HEK293 (cell line): Measurements from ENCODE around the gene SIGMAR1.

Source experiments
- BCL11A ChIP-seq: fragments of 450-650 bp; formaldehyde crosslinking; IDR thresholded peaks from 2 replicates; pipeline ENCODE4 v1.5.1; 2016; ENCODE audit warnings: low read depth, missing biosample characterization, missing genetic modification characterization
- OVOL3 ChIP-seq: fragments of 450-650 bp; formaldehyde crosslinking; IDR thresholded peaks from 2 replicates; pipeline ENCODE4 v1.5.1; 2016; ENCODE audit warnings: missing biosample characterization, missing genetic modification characterization
- PRDM2 ChIP-seq: fragments of 450-650 bp; formaldehyde crosslinking; IDR thresholded peaks from 2 replicates; pipeline ENCODE4 v1.5.1; 2016; ENCODE audit warnings: missing biosample characterization, missing genetic modification characterization, borderline replicate concordance
- SETDB1 ChIP-seq: IDR thresholded peaks from one replicate; pipeline ENCODE4 v1.6.1; 2017; ENCODE audit warnings: mild to moderate bottlenecking, low read length, moderate library complexity, mixed read lengths; ENCODE audit not compliant: insufficient read length
- ZBTB17 ChIP-seq: fragments of 450-650 bp; formaldehyde crosslinking; IDR thresholded peaks from 2 replicates; pipeline ENCODE4 v1.5.1; 2016; ENCODE audit warnings: missing biosample characterization, missing genetic modification characterization
- ZBTB8A ChIP-seq: fragments of 450-650 bp; formaldehyde crosslinking; IDR thresholded peaks from 2 replicates; pipeline ENCODE4 v1.5.1; 2016; ENCODE audit warnings: missing biosample characterization, missing genetic modification characterization
- ZIC2 ChIP-seq: fragments of 450-650 bp; formaldehyde crosslinking; IDR thresholded peaks from 2 replicates; pipeline ENCODE4 v1.5.1; 2016; ENCODE audit warnings: missing biosample characterization, missing genetic modification characterization
- ZNF121 ChIP-seq: fragments of 450-650 bp; formaldehyde crosslinking; IDR thresholded peaks from 2 replicates; pipeline ENCODE4 v1.5.1; 2016; ENCODE audit warnings: missing biosample characterization, missing genetic modification characterization
- ZNF16 ChIP-seq: fragments of 450-650 bp; formaldehyde crosslinking; IDR thresholded peaks from 2 replicates; pipeline ENCODE4 v1.5.1; 2016; ENCODE audit warnings: low read depth, missing biosample characterization, missing genetic modification characterization
- ZNF211 ChIP-seq: fragments of 450-650 bp; formaldehyde crosslinking; IDR thresholded peaks from 2 replicates; pipeline ENCODE4 v1.5.1; 2016; ENCODE audit warnings: low read depth, missing biosample characterization, missing genetic modification characterization
- ZNF214 ChIP-seq: fragments of 450-650 bp; formaldehyde crosslinking; IDR thresholded peaks from 2 replicates; pipeline ENCODE4 v1.5.1; 2017; ENCODE audit warnings: missing biosample characterization, mild to moderate bottlenecking, missing genetic modification characterization, borderline replicate concordance
- ZNF324 ChIP-seq: fragments of 450-650 bp; formaldehyde crosslinking; IDR thresholded peaks from 2 replicates; pipeline ENCODE4 v1.5.1; 2016; ENCODE audit warnings: missing biosample characterization, missing genetic modification characterization
- ZNF354C ChIP-seq: fragments of 450-650 bp; formaldehyde crosslinking; IDR thresholded peaks from 2 replicates; pipeline ENCODE4 v1.5.1; 2016; ENCODE audit warnings: missing biosample characterization, missing genetic modification characterization, low read depth, borderline replicate concordance
- ZNF433 ChIP-seq: fragments of 450-650 bp; formaldehyde crosslinking; IDR thresholded peaks from 2 replicates; pipeline ENCODE4 v1.5.1; 2016; ENCODE audit warnings: missing biosample characterization, missing genetic modification characterization, low read depth
- ZNF48 ChIP-seq: fragments of 450-650 bp; formaldehyde crosslinking; IDR thresholded peaks from 2 replicates; pipeline ENCODE4 v1.5.1; 2016; ENCODE audit warnings: missing biosample characterization, missing genetic modification characterization
- ZNF558 ChIP-seq: fragments of 450-650 bp; formaldehyde crosslinking; IDR thresholded peaks from 2 replicates; pipeline ENCODE4 v1.5.1; 2016; ENCODE audit warnings: missing biosample characterization, missing genetic modification characterization
- ZNF677 ChIP-seq: fragments of 450-650 bp; IDR thresholded peaks from 2 replicates; pipeline ENCODE4 v1.5.0; 2018; ENCODE audit warnings: missing biosample characterization, mild to moderate bottlenecking, missing genetic modification characterization, moderate library complexity
- ZNF701 ChIP-seq: fragments of 450-650 bp; formaldehyde crosslinking; IDR thresholded peaks from 2 replicates; pipeline ENCODE4 v1.5.1; 2016; ENCODE audit warnings: missing biosample characterization, missing genetic modification characterization
- ZSCAN23 ChIP-seq: fragments of 450-650 bp; formaldehyde crosslinking; IDR thresholded peaks from 2 replicates; pipeline ENCODE4 v1.5.1; 2016; ENCODE audit warnings: missing biosample characterization, missing genetic modification characterization
- TF ChIP-seq, protein P1 (sequence below): fragments of 450-650 bp; formaldehyde crosslinking; IDR thresholded peaks from 2 replicates; pipeline ENCODE4 v1.5.1; 2016; ENCODE audit warnings: missing biosample characterization, missing genetic modification characterization, borderline replicate concordance
- TF ChIP-seq, protein P2 (sequence below): fragments of 450-650 bp; formaldehyde crosslinking; IDR thresholded peaks from 2 replicates; pipeline ENCODE4 v1.5.1; 2017; ENCODE audit warnings: missing biosample characterization, missing genetic modification characterization
- TF ChIP-seq, protein P3 (sequence below): fragments of 450-650 bp; formaldehyde crosslinking; IDR thresholded peaks from 2 replicates; pipeline ENCODE4 v1.5.1; 2016; ENCODE audit warnings: missing biosample characterization, missing genetic modification characterization
- TF ChIP-seq, protein P4 (sequence below): fragments of 450-650 bp; formaldehyde crosslinking; IDR thresholded peaks from 2 replicates; pipeline ENCODE4 v1.5.1; 2016; ENCODE audit warnings: missing biosample characterization, missing genetic modification characterization

The SIGMAR1 gene

GRCh38 chr9:34611811-34612787 is 25.5 kb downstream of the SIGMAR1 start, which contains the start of gene RPP25L (continued):
- TF ChIP-seq, protein P1, sequence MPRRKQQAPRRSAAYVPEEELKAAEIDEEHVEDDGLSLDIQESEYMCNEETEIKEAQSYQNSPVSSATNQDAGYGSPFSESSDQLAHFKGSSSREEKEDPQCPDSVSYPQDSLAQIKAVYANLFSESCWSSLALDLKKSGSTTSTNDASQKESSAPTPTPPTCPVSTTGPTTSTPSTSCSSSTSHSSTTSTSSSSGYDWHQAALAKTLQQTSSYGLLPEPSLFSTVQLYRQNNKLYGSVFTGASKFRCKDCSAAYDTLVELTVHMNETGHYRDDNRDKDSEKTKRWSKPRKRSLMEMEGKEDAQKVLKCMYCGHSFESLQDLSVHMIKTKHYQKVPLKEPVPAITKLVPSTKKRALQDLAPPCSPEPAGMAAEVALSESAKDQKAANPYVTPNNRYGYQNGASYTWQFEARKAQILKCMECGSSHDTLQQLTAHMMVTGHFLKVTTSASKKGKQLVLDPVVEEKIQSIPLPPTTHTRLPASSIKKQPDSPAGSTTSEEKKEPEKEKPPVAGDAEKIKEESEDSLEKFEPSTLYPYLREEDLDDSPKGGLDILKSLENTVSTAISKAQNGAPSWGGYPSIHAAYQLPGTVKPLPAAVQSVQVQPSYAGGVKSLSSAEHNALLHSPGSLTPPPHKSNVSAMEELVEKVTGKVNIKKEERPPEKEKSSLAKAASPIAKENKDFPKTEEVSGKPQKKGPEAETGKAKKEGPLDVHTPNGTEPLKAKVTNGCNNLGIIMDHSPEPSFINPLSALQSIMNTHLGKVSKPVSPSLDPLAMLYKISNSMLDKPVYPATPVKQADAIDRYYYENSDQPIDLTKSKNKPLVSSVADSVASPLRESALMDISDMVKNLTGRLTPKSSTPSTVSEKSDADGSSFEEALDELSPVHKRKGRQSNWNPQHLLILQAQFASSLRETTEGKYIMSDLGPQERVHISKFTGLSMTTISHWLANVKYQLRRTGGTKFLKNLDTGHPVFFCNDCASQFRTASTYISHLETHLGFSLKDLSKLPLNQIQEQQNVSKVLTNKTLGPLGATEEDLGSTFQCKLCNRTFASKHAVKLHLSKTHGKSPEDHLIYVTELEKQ (tag by site-specific recombination) = no peak
- TF ChIP-seq ZNF558 (tag by site-specific recombination) = no peak
- no peak for TF ChIP-seq ZNF214 (tag by site-specific recombination)
- no peak for TF ChIP-seq ZNF16 (tag by site-specific recombination)
- TF ChIP-seq ZNF677 (tag by site-specific recombination) = no peak
- no peak for TF ChIP-seq PRDM2 (tag by site-specific recombination)
- no peak for TF ChIP-seq ZNF433 (tag by site-specific recombination)
- no peak for TF ChIP-seq ZNF701 (tag by site-specific recombination)
- no peak for TF ChIP-seq OVOL3 (tag by site-specific recombination)
- TF ChIP-seq BCL11A (tag by site-specific recombination) = 0 out of 2 replicates have a peak, but pooled peaks have one; percentile 21
- TF ChIP-seq, protein P2, sequence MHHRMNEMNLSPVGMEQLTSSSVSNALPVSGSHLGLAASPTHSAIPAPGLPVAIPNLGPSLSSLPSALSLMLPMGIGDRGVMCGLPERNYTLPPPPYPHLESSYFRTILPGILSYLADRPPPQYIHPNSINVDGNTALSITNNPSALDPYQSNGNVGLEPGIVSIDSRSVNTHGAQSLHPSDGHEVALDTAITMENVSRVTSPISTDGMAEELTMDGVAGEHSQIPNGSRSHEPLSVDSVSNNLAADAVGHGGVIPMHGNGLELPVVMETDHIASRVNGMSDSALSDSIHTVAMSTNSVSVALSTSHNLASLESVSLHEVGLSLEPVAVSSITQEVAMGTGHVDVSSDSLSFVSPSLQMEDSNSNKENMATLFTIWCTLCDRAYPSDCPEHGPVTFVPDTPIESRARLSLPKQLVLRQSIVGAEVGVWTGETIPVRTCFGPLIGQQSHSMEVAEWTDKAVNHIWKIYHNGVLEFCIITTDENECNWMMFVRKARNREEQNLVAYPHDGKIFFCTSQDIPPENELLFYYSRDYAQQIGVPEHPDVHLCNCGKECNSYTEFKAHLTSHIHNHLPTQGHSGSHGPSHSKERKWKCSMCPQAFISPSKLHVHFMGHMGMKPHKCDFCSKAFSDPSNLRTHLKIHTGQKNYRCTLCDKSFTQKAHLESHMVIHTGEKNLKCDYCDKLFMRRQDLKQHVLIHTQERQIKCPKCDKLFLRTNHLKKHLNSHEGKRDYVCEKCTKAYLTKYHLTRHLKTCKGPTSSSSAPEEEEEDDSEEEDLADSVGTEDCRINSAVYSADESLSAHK (tag by site-specific recombination) = no peak
- no peak for TF ChIP-seq ZSCAN23 (tag by site-specific recombination)
- no peak for TF ChIP-seq ZNF48 (tag by site-specific recombination)
- TF ChIP-seq, protein P3, sequence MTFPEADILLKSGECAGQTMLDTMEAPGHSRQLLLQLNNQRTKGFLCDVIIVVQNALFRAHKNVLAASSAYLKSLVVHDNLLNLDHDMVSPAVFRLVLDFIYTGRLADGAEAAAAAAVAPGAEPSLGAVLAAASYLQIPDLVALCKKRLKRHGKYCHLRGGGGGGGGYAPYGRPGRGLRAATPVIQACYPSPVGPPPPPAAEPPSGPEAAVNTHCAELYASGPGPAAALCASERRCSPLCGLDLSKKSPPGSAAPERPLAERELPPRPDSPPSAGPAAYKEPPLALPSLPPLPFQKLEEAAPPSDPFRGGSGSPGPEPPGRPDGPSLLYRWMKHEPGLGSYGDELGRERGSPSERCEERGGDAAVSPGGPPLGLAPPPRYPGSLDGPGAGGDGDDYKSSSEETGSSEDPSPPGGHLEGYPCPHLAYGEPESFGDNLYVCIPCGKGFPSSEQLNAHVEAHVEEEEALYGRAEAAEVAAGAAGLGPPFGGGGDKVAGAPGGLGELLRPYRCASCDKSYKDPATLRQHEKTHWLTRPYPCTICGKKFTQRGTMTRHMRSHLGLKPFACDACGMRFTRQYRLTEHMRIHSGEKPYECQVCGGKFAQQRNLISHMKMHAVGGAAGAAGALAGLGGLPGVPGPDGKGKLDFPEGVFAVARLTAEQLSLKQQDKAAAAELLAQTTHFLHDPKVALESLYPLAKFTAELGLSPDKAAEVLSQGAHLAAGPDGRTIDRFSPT (tag by site-specific recombination) = no peak
- TF ChIP-seq ZIC2 (tag by site-specific recombination) = peak; percentile 81
- TF ChIP-seq, protein P4, sequence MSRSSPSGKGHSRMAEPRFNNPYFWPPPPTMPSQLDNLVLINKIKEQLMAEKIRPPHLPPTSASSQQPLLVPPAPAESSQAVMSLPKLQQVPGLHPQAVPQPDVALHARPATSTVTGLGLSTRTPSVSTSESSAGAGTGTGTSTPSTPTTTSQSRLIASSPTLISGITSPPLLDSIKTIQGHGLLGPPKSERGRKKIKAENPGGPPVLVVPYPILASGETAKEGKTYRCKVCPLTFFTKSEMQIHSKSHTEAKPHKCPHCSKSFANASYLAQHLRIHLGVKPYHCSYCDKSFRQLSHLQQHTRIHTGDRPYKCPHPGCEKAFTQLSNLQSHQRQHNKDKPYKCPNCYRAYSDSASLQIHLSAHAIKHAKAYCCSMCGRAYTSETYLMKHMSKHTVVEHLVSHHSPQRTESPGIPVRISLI = no peak
- TF ChIP-seq ZNF324 (tag by site-specific recombination) = no peak
- TF ChIP-seq ZBTB8A = 0 out of 2 replicates have a peak, but pooled peaks have one; percentile 37
- no peak for TF ChIP-seq ZNF211 (tag by site-specific recombination)
- TF ChIP-seq SETDB1 = no peak
- TF ChIP-seq ZBTB17 (tag by site-specific recombination) = 0 out of 2 replicates have a peak, but pooled peaks have one; percentile 14
- TF ChIP-seq ZNF121 (tag by site-specific recombination) = no peak
- TF ChIP-seq ZNF354C (tag by site-specific recombination) = no peak
